Fibroblast of skin of left quadriceps (primary cell): ENCODE data around the gene BIRC2.
"Not testable (repeated sequence)": the region's sequence is repeated elsewhere in the genome, so short reads cannot be mapped to it uniquely, and the experiment has no call there.

Source experiments
- DNase-seq, 2 experiments: peaks; one replicate each; pipeline ENCODE4 v3.0.0-alpha.2; 2013; ENCODE audit warnings: low read depth in 2 of 2

Gene BIRC2

DNA sequence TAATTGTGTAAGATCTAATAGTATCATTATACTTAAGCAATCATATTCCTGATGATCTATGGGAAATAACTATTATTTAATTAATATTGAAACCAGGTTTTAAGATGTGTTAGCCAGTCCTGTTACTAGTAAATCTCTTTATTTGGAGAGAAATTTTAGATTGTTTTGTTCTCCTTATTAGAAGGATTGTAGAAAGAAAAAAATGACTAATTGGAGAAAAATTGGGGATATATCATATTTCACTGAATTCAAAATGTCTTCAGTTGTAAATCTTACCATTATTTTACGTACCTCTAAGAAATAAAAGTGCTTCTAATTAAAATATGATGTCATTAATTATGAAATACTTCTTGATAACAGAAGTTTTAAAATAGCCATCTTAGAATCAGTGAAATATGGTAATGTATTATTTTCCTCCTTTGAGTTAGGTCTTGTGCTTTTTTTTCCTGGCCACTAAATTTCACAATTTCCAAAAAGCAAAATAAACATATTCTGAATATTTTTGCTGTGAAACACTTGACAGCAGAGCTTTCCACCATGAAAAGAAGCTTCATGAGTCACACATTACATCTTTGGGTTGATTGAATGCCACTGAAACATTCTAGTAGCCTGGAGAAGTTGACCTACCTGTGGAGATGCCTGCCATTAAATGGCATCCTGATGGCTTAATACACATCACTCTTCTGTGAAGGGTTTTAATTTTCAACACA is 23.3 kb upstream of the BIRC2 start:
- peak; percentile 71 to 75 for DNase-seq

DNA sequence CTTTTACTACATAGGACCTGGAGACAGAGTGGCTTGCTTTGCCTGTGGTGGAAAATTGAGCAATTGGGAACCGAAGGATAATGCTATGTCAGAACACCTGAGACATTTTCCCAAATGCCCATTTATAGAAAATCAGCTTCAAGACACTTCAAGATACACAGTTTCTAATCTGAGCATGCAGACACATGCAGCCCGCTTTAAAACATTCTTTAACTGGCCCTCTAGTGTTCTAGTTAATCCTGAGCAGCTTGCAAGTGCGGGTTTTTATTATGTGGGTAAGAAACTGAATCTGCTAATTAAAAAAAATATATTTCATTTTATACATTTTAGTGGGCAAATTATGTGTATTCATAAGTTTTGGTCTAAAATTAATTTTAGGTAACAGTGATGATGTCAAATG is 21.9 kb upstream of the BIRC2 start:
- no peak for DNase-seq

DNA sequence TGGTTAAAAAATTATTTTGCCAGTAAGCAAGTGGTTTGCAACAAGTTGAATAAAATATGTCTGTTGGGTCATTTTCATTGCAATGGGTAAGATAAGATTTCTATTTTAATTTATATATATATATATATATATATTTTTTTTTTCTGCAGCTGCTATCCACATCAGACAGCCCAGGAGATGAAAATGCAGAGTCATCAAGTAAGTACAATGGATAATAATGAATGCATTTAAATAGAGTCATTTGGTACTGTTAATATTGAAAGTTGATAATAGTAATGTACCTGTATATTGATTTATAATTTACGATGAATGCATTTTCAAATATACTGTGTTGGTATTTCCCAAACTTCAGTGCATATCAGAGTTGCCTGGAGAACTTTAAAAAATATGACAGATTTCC is 18.3 kb upstream of the BIRC2 start:
- no peak for DNase-seq

DNA sequence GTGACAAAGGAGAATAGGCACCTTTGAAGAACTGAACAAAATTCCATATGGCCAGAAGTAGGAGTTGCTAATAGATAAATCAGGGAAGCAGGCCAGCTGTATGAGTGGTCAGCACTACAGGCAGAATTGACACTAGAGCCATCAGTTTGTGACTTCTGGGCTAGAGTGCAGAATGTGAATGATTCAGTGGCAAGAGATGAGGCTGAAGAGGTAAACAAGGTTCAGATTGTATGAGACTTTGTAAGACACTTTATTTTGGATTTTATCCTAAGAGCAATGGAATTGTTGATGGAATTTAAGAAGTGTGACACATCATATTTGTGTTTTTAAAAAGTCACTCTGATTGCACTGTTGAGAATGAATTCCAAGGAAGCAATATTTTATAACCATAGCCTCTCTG is 16.8 kb upstream of the BIRC2 start:
- no peak for DNase-seq

DNA sequence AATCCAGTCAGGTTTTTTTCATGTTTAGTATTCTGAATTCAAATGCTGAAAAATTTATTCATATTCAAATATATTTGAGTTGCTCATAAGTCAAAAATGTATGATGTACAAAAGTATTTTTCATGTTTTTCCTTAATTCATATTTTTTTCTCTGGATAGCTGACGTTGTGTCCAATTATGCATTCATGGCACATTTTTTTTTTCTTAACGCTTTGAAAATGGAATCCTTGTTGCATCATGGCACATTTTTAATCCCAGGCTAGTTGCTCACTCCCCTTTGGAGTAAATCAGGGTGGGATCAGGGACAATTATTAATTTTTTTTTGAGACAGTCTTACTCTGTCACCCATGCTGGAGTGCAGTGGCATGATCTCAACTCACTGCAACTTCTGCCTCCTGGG is 15.7 kb upstream of the BIRC2 start:
- no peak for DNase-seq

DNA sequence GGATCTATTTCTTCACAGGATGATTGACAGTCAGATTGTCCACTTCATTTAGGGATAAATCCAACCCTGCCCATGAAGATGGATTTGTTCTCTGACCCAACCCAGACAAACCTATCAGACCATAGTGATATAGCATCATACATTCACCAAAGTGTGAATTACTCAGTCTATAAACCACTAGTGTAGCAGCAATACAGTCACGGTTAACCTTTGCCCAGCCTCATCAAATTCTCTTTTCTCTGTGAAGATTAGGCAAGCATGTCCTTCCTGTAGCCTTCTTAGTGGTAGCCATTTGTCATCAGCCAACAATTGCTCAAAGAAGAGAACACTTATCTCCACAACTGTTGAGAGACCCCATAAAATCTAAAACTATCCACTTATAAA is 14.4 kb upstream of the BIRC2 start:
- no peak for DNase-seq

DNA sequence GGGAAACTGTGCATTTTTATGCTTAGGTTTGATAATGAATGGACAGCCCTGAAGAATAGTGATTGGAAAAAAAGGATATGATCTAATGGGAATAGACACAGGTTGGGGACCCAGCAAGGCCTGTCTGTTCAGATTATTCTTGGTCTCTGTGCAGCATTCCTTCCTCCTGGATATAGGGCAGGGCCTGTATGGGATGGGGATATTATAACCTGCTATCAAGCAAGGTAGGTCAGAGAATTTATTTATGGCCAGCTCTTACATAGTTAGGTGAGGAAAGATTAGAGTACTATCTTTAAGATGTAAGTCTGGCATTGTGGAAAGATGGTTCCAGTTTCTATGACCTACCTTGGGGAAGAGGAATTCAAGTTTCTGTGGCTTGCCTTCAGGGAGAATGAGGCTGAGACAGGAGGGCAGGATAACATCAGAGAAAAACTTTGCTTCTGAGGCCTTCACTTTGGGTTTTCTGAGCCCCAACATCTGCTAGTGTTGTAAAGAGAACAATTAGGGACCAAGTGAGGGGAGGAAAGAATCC is 8.5 kb upstream of the BIRC2 start:
- no peak for DNase-seq

DNA sequence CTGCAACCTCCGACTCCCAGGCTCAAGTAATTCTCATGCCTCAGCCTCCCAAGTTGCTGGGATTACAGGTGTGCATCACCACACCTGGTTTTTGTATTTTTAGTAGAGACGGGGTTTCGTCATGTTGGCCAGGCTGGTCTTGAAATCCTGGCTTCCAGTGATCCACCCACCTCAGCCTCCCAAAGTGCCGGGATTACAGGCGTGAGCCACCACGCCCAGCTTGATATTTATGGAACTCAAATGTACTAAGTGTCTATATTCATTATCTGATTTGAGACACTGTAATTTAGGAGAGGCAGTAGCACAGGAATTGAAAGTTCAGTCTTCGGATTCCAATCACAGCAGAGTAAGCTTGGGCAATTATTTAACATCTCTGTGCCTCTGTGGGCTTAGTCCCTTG is 5.7 kb upstream of the BIRC2 start:
- DNase-seq: not testable (repeated sequence)

DNA sequence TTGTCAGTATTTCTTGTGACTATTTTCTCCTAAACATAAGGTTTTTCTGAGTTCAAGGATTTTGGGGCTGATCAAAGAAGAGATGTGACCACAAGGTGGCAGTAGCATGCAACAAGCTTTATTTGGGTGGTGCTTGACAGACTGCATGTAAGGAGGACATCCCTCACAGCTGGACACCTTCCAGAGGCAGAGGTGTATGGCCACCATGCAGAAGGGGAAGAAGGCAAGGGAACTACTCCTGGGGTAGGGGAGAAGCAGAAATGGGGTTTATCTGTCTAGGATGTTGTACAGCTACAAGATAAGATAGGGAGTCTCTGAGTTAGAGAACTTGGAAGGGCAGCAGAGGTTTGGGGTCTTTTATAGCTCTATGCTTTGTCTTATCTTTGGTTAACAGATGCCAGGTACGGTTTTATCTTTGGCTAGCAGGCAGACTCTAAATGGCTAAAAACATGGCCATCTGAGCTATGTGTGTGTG is 5.1 kb upstream of the BIRC2 start:
- DNase-seq: peak; percentile 71 to 72

DNA sequence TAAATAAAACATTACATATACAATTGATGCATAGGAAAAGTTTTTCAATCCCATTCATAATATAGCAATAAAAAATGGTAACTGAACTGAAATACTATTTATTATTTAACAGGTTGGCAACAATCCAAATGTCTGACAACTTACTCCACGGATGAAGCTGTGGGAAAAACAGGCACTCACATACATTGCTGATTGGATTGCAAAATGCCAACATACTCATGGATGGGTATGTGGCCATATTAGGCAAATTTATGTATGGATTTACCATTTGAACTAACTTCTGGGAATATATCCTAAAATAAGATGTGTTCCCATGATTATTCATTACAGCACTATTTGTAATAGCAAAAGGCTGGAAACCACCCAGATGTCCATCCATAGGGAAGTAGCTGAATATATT is 3.2 kb upstream of the BIRC2 start:
- peak; percentile 70 for DNase-seq

DNA sequence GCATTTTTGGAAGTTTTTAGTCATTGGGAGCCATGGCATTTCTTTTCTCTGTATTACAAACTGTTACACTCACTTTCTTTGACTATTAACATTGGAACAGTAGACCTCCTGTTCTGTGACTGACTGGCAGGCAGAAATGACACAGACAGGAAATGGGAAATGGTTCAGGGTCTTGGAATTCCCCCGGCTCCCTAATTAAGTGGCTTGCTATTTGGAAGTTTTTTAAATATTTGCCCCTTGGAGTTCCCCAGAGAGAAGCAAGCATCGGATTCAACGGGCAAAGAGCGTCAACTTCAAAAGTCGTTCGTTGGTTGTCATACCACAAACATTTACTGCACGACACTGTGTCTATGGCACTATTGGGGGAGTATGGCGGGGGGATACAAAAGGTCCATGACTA is 1.1 kb upstream of the BIRC2 start:
- peak in 1 of 2 experiments; percentile 48 for DNase-seq

DNA sequence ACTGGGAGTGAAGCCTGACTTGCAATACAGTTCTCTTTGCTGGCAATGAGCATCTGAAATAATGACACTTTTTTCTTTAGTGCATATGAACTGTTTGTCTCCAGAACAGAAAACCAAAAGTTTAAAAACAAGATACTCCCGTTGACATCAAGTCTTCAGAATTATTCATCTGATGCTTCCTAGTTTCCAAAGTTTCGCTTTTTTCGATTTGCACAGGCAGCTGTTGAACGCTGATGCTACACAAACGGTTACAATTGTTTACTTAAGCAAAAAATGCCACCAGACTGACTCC is 612 bp upstream of the BIRC2 start:
- no peak for DNase-seq

DNA sequence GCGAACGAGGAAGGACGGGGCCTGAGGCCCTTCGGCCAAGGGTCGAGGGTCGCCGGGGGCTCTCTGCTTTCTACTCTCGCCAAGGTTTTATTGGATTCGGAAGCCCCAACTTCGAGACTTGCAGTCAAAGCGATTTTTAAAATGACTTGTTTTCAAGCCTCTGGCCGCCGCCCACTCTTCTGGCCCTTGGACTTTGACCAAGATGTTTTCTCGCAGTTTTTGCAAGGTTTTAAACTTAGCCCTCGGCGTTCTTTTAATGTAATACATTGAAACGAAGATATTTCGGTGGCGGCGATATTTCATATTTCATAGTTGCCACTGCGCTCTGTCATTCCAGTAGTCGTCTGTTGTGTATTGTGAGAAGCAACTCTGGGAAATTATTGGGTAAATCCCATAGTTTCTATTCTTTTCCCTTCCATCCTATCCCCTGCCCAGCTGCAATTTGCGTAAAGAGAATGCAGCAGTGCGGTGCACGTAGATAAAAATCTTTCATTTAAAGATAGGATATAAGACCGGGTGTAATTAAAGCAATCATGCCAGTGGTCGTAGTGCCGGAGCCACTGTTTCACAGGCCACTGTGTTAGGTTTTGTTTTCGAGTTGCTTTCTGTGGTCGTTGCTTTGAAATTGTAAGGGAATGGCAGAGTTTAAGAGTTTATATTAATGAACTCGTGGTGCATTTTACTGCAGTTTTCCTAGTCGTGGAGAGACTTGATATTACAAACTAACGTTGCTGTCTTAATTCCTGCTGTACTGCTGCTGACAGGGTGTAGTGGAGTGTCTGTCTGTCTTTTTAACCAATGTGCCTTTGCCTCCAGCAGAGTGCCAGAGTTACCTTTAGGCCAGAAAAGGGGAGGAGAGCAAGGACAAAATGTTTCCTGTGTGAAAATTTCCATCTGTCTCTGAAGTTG is 702 bp downstream of the BIRC2 start:
- no peak for DNase-seq

DNA sequence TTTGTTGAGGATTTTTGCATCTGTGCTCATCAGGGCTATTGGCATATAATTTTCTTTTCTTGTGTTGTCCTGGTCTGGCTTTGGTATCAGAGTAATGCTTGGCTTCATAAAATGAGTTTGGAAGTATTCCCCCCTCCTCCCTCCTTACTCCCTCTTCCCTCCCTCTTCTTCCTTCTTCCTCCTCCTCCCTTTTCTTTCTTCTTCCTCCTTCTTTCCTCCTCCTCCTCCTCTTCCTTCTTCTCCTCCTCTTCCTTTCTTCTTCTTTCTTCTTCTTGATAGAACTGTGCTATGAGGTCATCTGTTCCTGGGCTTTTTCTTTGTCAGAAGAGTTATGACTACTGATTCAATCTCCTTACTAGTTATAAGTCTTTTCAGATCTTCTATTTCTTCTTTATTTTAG is 10.1 kb downstream of the BIRC2 start:
- no peak for DNase-seq

DNA sequence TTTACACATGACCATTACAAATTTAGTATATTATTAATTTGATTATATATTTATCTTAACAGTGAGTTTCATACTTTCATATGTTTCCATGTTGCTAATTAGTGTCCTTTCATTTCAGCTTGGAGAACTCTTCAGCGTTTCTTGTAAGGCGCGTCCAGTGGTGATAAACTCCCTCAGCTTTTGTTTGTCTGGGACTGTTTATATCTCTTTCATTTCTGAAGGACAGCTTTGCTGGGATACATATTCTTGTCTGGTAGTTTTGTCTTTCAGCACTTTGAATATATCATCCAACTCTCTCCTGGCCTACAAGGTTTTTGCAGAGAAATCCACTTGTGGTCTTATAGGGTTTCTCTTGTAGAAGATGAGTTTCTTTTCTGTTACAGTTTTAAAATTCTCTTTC is 12.4 kb downstream of the BIRC2 start:
- no peak for DNase-seq

DNA sequence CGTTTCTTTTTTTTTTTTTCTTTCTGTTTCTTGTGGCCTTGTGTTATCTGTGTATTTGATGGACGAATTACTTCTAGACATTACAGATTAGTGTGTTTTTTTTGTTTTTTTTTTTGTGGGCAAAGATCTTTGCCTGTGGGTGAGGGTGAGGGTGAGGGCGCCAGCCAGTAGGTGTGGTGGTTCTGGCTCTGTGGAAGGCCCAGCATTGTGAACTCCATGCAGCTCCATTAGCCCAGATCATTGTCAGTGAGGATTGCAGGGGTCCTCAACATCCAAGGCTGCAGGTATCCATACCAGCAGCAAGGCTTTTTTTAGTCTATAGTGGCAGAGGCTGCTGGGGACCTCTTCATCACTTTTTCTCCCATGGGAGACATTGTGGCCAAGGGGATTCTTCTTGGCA is 13.7 kb downstream of the BIRC2 start:
- no peak for DNase-seq

DNA sequence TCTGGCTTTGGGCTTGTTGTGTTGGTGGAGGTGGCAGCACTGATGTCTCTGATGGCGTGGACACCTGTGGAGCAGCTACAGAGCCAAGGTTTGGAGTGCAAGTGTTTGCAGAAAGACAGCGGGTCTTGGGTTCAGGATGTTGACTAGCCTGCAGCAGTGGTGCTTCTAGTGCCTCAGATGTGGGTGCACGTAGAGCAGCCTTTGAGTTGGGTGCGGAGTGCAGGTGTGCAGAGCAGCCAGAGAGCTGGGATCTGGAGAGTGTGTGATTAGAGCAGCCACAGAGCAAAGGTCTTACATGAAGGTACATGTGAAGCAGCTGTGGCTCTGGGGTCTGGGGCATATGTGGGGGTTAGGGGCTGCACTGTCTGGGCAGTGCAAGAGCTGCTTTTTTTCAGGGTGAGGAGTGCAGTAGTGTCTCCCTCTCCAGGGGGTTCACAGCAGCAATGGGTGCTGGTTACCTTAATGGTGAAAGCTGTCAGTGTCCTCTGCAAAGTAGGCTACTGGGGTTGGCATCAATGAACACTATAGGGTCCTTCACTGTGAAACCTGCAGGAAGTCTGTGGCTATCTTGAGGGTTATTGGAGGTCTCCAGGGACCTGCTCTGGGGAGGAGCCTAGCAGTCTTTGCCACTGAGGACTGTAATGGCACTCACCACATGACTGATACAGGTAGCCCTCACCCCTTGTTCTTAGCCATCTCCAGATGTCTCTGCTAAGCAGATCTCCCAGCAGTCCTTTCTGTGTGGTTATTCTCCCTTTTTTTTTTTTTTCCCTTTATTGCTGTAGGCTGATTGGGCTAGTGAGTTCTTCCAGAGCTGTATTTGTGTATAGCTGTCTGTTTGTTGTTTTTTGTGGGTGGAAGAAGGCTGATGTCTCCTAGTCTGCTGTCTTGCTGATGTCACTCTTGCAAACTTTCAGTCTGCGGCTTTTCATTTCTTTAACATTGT is 14.3 kb downstream of the BIRC2 start:
- peak; percentile 44 to 46 for DNase-seq

DNA sequence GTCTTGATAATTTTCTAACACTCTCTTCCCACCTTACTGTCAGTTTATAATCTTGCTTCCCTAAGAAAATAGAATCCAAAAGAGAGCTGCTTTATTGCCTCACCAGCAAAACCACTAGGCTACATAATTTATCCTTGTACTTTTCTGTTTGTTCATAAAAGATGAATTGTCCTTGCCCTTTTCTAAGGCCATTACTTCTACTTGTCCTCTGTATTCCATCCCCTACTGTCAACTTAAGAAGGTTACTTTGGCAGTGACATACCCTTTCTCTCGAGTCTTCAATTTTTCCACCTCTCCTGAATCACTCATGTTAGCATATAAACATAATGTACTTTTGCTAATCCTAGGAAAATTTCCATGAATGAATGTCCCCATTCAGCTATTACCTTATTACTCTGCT is 18.0 kb downstream of the BIRC2 start:
- DNase-seq: no peak

DNA sequence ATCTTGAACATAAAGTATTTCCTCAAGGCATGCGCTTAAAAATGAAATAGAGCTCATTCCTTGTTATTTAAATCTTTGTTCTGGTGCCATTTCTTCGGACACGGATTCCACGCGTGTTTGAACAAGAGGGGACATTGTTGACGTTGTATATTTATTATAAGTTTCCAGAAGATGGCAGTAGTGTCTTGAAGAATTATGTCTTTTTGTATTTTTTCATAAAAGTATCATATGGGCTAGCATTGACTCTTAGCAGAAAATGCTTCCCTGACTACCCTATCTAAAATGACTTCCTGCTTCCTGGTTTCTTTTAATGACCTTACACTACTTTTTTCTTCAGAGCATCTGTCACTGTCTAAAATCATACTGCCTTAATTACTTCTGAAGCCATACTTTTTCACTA is 20.4 kb downstream of the BIRC2 start:
- no peak for DNase-seq

DNA sequence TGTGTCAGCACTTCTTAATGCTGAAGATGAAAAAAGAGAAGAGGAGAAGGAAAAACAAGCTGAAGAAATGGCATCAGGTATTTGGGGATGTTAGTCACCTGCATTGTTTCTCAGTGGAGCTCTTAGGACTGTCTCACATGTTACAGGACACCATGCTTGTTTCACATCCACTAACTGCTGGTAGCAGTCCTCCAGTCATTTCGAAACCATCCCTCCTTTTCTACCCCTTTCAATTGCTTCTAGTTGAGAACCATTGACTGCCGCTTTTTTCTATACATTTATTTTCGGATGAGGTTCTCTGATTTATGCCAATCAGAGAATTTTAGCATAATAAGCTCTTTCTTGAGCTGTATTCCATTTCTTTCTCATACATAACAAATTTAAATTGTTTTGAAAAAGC is 21.5 kb downstream of the BIRC2 start:
- no peak for DNase-seq

DNA sequence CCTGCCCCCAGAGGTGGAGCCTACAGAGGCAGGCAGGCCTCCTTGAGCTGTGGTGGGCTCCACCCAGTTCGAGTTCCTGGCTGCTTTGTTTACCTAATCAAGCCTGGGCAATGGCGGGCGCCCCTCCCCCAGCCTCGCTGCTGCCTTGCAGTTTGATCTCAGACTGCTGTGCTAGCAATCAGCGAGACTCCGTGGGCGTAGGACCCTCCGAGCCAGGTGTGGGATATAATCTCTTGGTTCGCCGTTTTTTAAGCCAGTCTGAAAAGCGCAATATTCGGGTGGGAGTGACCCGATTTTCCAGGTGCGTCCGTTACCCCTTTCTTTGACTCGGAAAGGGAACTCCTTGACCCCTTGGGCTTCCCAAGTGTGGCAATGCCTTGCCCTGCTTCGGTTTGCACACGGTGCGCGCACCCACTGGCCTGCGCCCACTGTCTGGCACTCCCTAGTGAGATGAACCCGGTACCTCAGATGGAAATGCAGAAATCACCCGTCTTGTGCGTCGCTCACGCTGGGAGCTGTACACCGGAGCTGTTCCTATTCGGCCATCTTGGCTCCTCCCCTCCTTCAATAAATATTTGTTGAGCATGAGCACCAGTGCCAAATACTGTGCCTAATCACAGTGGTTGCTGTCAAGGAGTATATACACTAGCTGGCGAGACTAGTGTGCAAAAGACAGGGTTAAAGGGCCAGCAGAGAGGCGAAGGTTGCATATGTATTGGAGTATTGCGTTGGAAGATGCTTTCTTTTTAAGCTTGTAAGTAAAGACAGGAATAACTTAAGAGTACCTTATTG is 27.8 kb downstream of the BIRC2 start:
- DNase-seq: not testable (repeated sequence)
